Measurements from ENCODE around the gene SLCO4A1. TPM values are rescaled to one million over a fixed set of nuclear protein-coding genes. Genes with fewer than 3 reads are reported as not detected.

SLCO4A1 gene
- total and polyA plus RNA-seq, 2 donors (not counting 3 experiments of a cell fraction or from before 2014, with no cell fraction given): 1.4 to 4.1 TPM

GRCh38 chr20:62637521-62638054 lies 4.7 kb upstream of the SLCO4A1 start:
- FAIRE-seq (no peak), DNase-seq (ENCODE audit: low read depth, low spot score) (no peak)
- no peak overlapping the region for H2AFZ ChIP-seq (ENCODE audit: low read depth, low read length)
- H3K36me3 ChIP-seq (ENCODE audit: control insufficient read depth in 2 of 2, extremely low read depth in 1 of 2, insufficient read depth in 2 of 2, low read length in 2 of 2): no peaks in the 10 kb centered on the region
- no peak overlapping the region for H3K9ac ChIP-seq (replicated peaks; ENCODE audit: extremely low read depth, insufficient read depth, low read length)
- TF ChIP-seq MYC (IDR thresholded peaks at IDR 0.05; ENCODE audit: low read depth, low read length) (no peak), POLR2A (IDR thresholded peaks at IDR 0.05; ENCODE audit: low read depth, low read length) (no peak), MAX (IDR thresholded peaks at IDR 0.05; ENCODE audit: insufficient read depth, insufficient read length) (no peak), EZH2 (IDR thresholded peaks at IDR 0.05; ENCODE audit: borderline replicate concordance, low read depth, low read length, severe bottlenecking) (no peak), JUN (IDR thresholded peaks at IDR 0.05; ENCODE audit: borderline replicate concordance, insufficient read depth, insufficient read length, low read depth) (no peak), FOS (IDR thresholded peaks at IDR 0.05; ENCODE audit: borderline replicate concordance, insufficient read depth, low read length) (no peak)
- no peak overlapping the region for H3K4me3 ChIP-seq (replicated peaks in 1 of 3; ENCODE audit: insufficient read depth in 1 of 3, low read depth in 1 of 3, low read length in 3 of 3)
- ChIA-PET CTCF (no interaction called here), POLR2A (no interaction called here)
- H3K9me1 ChIP-seq (replicated peaks; ENCODE audit: control insufficient read depth, extremely low read depth, insufficient read depth, low read length): no peaks in the 10 kb centered on the region
- no peaks in the 10 kb centered on the region for H3K9me3 ChIP-seq (replicated peaks; ENCODE audit: control insufficient read depth, insufficient read depth, low read length)
- no peak overlapping the region for H3K4me2 ChIP-seq (ENCODE audit: insufficient read depth, low read length)
- BruUV-seq (replicated peaks): no TSS peak
- H3K4me1 ChIP-seq (ENCODE audit: control insufficient read depth, extremely low read depth, insufficient read depth, low read length): peaks cover 4% of the 10 kb centered on the region
- no peaks in the 10 kb centered on the region for H4K20me1 ChIP-seq (replicated peaks; ENCODE audit: control insufficient read depth, extremely low read depth, insufficient read depth, low read length)
- H3K27me3 ChIP-seq (ENCODE audit: control insufficient read depth in 2 of 2, insufficient read depth in 2 of 2, low read length in 2 of 2): peaks cover 0 to 5% of the 10 kb centered on the region in 2 experiments
- dilution Hi-C loops (cut with MboI; ENCODE audit: extremely low pct_ligation_motif_present, low sequenced_read_pairs): no loop called here
- intact Hi-C loops (cut with micrococcal nuclease): no loop called here
- H3K79me2 ChIP-seq (ENCODE audit: control insufficient read depth, insufficient read depth, low read length): no peaks in the 10 kb centered on the region
- H3K27ac ChIP-seq (ENCODE audit: insufficient read depth, low read depth, low read length): no peak overlapping the region

GRCh38 chr20:62638055-62638570 lies 4.2 kb upstream of the SLCO4A1 start:
- Histone ChIP-seq H3K27ac (ENCODE audit: insufficient read depth, low read depth, low read length) (no peak overlapping the region), H3K4me2 (ENCODE audit: insufficient read depth, low read length) (no peak overlapping the region), H4K20me1 (replicated peaks; ENCODE audit: control insufficient read depth, extremely low read depth, insufficient read depth, low read length) (no peaks in the 10 kb centered on the region), H3K4me1 (ENCODE audit: control insufficient read depth, extremely low read depth, insufficient read depth, low read length) (peaks cover 4% of the 10 kb centered on the region), H3K4me3 (replicated peaks in 1 of 3; ENCODE audit: insufficient read depth in 1 of 3, low read depth in 1 of 3, low read length in 3 of 3) (no peak overlapping the region), H3K36me3 (ENCODE audit: control insufficient read depth in 2 of 2, extremely low read depth in 1 of 2, insufficient read depth in 2 of 2, low read length in 2 of 2) (no peaks in the 10 kb centered on the region), H3K9ac (replicated peaks; ENCODE audit: extremely low read depth, insufficient read depth, low read length) (no peak overlapping the region), H3K79me2 (ENCODE audit: control insufficient read depth, insufficient read depth, low read length) (no peaks in the 10 kb centered on the region), H3K9me1 (replicated peaks; ENCODE audit: control insufficient read depth, extremely low read depth, insufficient read depth, low read length) (no peaks in the 10 kb centered on the region), H3K27me3 (ENCODE audit: control insufficient read depth in 2 of 2, insufficient read depth in 2 of 2, low read length in 2 of 2) (peaks cover 0 to 5% of the 10 kb centered on the region in 2 experiments), H2AFZ (ENCODE audit: low read depth, low read length) (no peak overlapping the region), H3K9me3 (replicated peaks; ENCODE audit: control insufficient read depth, insufficient read depth, low read length) (no peaks in the 10 kb centered on the region)
- intact Hi-C loops (cut with micrococcal nuclease) (no loop called here), dilution Hi-C loops (cut with MboI; ENCODE audit: extremely low pct_ligation_motif_present, low sequenced_read_pairs) (no loop called here)
- FAIRE-seq (no peak), DNase-seq (ENCODE audit: low read depth, low spot score) (no peak)
- ChIA-PET POLR2A (no interaction called here), CTCF (no interaction called here)
- no peak for TF ChIP-seq POLR2A (IDR thresholded peaks at IDR 0.05; ENCODE audit: low read depth, low read length)
- no peak for TF ChIP-seq MYC (IDR thresholded peaks at IDR 0.05; ENCODE audit: low read depth, low read length)
- no peak for TF ChIP-seq CTCF (IDR thresholded peaks at IDR 0.05; ENCODE audit: extremely low read depth in 1 of 2, insufficient read depth in 1 of 2, low read depth in 1 of 2, low read length in 2 of 2)
- no peak for TF ChIP-seq MAX (IDR thresholded peaks at IDR 0.05; ENCODE audit: insufficient read depth, insufficient read length)
- TF ChIP-seq GATA2 (IDR thresholded peaks at IDR 0.05; ENCODE audit: insufficient read depth, insufficient read length, low read depth, low read length): no peak
- no peak for TF ChIP-seq FOS (IDR thresholded peaks at IDR 0.05; ENCODE audit: borderline replicate concordance, insufficient read depth, low read length)
- no peak for TF ChIP-seq JUN (IDR thresholded peaks at IDR 0.05; ENCODE audit: borderline replicate concordance, insufficient read depth, insufficient read length, low read depth)
- TF ChIP-seq EZH2 (IDR thresholded peaks at IDR 0.05; ENCODE audit: borderline replicate concordance, low read depth, low read length, severe bottlenecking): no peak
- TF ChIP-seq POLR2AphosphoS5 (IDR thresholded peaks at IDR 0.05; ENCODE audit: insufficient read depth, low read depth, low read length): no peak
- no TSS peak for BruUV-seq (replicated peaks)
